SU-DHL-6 (cell line): ENCODE data around the gene HOXB6.

Experiments used
- EZH2phosphoT487 ChIP-seq: fragments of 200-600 bp; sonication (generic), shearing (Covaris generic); conservative IDR thresholded peaks from 2 replicates; pipeline ENCODE4 v1.6.1; 2018; ENCODE audit warnings: mild to moderate bottlenecking, antibody characterized with exemption, low read length, moderate library complexity, mixed read lengths
- TF ChIP-seq, protein P1 (sequence below): fragments of 200-600 bp; sonication (generic); IDR thresholded peaks from one replicate; pipeline ENCODE4 v1.5.1; 2017; ENCODE audit warnings: antibody characterized with exemption, mild to moderate bottlenecking, low read length, moderate library complexity; ENCODE audit not compliant: insufficient read depth, poor library complexity, severe bottlenecking

DNA sequence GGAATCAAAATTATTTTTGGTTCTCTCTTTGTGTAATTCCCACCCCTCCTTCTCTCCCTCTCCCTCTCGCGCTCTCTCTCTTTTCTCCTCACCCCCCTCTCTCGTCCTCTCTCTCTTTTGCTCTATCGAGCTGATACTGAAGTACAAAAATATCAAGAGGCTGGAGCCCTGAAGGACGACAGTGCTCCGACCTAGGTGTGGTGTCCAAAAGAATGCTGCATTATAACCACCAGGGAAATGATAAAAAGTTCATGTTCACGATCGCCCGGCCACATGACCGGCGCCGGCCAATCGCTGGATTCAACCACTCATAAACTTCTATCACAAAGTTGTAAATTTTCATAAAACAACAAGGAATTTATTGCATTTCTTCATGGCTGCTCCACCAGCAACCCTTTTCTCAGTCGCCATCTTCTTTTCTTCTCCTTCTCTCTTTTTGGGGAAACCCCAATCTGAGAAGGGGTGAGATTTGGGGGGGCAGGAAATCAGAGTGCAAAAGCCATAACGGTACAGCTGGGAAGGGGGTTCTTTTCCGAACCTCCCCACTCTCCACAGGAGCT, at the start of gene HOXB6:
- TF ChIP-seq, protein P1, sequence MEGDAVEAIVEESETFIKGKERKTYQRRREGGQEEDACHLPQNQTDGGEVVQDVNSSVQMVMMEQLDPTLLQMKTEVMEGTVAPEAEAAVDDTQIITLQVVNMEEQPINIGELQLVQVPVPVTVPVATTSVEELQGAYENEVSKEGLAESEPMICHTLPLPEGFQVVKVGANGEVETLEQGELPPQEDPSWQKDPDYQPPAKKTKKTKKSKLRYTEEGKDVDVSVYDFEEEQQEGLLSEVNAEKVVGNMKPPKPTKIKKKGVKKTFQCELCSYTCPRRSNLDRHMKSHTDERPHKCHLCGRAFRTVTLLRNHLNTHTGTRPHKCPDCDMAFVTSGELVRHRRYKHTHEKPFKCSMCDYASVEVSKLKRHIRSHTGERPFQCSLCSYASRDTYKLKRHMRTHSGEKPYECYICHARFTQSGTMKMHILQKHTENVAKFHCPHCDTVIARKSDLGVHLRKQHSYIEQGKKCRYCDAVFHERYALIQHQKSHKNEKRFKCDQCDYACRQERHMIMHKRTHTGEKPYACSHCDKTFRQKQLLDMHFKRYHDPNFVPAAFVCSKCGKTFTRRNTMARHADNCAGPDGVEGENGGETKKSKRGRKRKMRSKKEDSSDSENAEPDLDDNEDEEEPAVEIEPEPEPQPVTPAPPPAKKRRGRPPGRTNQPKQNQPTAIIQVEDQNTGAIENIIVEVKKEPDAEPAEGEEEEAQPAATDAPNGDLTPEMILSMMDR: no peak
- TF ChIP-seq EZH2phosphoT487: no peak
